SK-N-SH treated with all-trans-retinoic acid at 6 μM for 48 hours (cell line): Measurements from ENCODE around the gene DTX4.

ENCODE experiments used
- ISL1 ChIP-seq: fragments of 250-450 bp; sonication (Bioruptor Pico); IDR thresholded peaks from 2 replicates; pipeline ENCODE4 v2.1.2; 2022; ENCODE audit warnings: mild to moderate bottlenecking, moderate library complexity
- PPARA ChIP-seq: fragments of 250-450 bp; sonication (Bioruptor Pico); IDR thresholded peaks from 2 replicates; pipeline ENCODE4 v1.5.0; 2020; ENCODE audit warnings: mild to moderate bottlenecking, borderline replicate concordance
- RARB ChIP-seq: fragments of 250-450 bp; sonication (Bioruptor Pico); IDR thresholded peaks from 2 replicates; pipeline ENCODE4 v1.8.0; 2021; ENCODE audit warnings: mild to moderate bottlenecking, moderate library complexity
- TCF4 ChIP-seq: fragments of 250-450 bp; sonication (Bioruptor Pico); IDR thresholded peaks from 2 replicates; pipeline ENCODE4 v1.8.0; 2021; ENCODE audit warnings: mild to moderate bottlenecking, moderate library complexity, borderline replicate concordance
- TOX ChIP-seq: fragments of 250-450 bp; sonication (Bioruptor Pico); IDR thresholded peaks from 2 replicates; pipeline ENCODE4 v1.8.0; 2021; ENCODE audit warnings: mild to moderate bottlenecking, moderate library complexity, borderline replicate concordance
- ZC3H10 ChIP-seq: fragments of 250-450 bp; sonication (Bioruptor Pico); IDR thresholded peaks from 2 replicates; pipeline ENCODE4 v1.5.1; 2021; ENCODE audit warnings: mild to moderate bottlenecking, moderate library complexity
- ZFP3 ChIP-seq: fragments of 250-450 bp; sonication (Bioruptor Pico); IDR thresholded peaks from 2 replicates; pipeline ENCODE4 v1.5.0; 2020; ENCODE audit warnings: mild to moderate bottlenecking, moderate library complexity
- ZFP30 ChIP-seq: fragments of 450-650 bp; formaldehyde crosslinking; IDR thresholded peaks from 2 replicates; pipeline ENCODE4 v1.5.0; 2022; ENCODE audit warnings: mild to moderate bottlenecking, moderate library complexity
- ZNF70 ChIP-seq: fragments of 450-650 bp; formaldehyde crosslinking; IDR thresholded peaks from 2 replicates; pipeline ENCODE4 v1.5.0; 2020; ENCODE audit warnings: mild to moderate bottlenecking, moderate library complexity
- ZNF8 ChIP-seq: fragments of 450-650 bp; formaldehyde crosslinking; IDR thresholded peaks from 2 replicates; pipeline ENCODE4 v1.5.0; 2020; ENCODE audit warnings: mild to moderate bottlenecking, moderate library complexity
- TF ChIP-seq, protein P1 (sequence below): fragments of 250-450 bp; sonication (Bioruptor Pico); IDR thresholded peaks from 2 replicates; pipeline ENCODE4 v1.8.0; 2021; ENCODE audit warnings: low read depth, mild to moderate bottlenecking, moderate library complexity, borderline replicate concordance
- TF ChIP-seq, protein P2 (sequence below): fragments of 250-450 bp; sonication (Bioruptor Pico); IDR thresholded peaks from 2 replicates; pipeline ENCODE4 v1.8.0; 2020; ENCODE audit warnings: mild to moderate bottlenecking, moderate library complexity, borderline replicate concordance
- TF ChIP-seq, protein P3 (sequence below): fragments of 250-450 bp; sonication (Bioruptor Pico); IDR thresholded peaks from 2 replicates; pipeline ENCODE4 v1.5.1; 2021; ENCODE audit warnings: mild to moderate bottlenecking, moderate library complexity
- TF ChIP-seq, protein P4 (sequence below): fragments of 250-450 bp; sonication (Bioruptor Pico); IDR thresholded peaks from 2 replicates; pipeline ENCODE4 v1.5.1; 2020; ENCODE audit warnings: low read depth, mild to moderate bottlenecking, moderate library complexity

DNA sequence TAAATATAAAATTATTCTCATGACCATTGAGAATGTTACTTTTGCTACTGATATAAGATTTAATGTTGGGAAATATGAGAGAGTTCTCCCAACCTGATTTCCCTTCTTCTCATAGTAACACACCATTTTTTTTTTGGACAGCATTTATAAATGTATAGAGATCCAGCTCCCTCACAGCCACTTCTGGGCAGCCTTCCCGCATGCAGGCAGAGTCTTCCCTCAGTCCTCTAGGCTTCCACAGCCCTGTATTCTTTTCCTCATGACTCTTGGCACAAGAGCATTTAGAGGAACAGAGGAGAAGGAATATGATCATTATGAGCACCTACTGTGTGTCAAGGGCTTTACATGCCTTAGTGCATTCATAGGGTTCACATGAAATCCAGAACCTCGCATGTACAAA is 9.0 kb downstream of the DTX4 start:
- no peak for TF ChIP-seq ZC3H10 (CRISPR knock-in tag)
- TF ChIP-seq, protein P1, sequence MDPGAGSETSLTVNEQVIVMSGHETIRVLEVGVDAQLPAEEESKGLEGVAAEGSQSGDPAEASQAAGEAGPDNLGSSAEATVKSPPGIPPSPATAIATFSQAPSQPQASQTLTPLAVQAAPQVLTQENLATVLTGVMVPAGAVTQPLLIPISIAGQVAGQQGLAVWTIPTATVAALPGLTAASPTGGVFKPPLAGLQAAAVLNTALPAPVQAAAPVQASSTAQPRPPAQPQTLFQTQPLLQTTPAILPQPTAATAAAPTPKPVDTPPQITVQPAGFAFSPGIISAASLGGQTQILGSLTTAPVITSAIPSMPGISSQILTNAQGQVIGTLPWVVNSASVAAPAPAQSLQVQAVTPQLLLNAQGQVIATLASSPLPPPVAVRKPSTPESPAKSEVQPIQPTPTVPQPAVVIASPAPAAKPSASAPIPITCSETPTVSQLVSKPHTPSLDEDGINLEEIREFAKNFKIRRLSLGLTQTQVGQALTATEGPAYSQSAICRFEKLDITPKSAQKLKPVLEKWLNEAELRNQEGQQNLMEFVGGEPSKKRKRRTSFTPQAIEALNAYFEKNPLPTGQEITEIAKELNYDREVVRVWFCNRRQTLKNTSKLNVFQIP = no peak
- no peak for TF ChIP-seq ZNF70
- TF ChIP-seq RARB = no peak
- TF ChIP-seq, protein P2, sequence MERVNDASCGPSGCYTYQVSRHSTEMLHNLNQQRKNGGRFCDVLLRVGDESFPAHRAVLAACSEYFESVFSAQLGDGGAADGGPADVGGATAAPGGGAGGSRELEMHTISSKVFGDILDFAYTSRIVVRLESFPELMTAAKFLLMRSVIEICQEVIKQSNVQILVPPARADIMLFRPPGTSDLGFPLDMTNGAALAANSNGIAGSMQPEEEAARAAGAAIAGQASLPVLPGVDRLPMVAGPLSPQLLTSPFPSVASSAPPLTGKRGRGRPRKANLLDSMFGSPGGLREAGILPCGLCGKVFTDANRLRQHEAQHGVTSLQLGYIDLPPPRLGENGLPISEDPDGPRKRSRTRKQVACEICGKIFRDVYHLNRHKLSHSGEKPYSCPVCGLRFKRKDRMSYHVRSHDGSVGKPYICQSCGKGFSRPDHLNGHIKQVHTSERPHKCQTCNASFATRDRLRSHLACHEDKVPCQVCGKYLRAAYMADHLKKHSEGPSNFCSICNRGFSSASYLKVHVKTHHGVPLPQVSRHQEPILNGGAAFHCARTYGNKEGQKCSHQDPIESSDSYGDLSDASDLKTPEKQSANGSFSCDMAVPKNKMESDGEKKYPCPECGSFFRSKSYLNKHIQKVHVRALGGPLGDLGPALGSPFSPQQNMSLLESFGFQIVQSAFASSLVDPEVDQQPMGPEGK (CRISPR knock-in tag) = no peak
- TF ChIP-seq PPARA (CRISPR knock-in tag) = no peak
- TF ChIP-seq, protein P3, sequence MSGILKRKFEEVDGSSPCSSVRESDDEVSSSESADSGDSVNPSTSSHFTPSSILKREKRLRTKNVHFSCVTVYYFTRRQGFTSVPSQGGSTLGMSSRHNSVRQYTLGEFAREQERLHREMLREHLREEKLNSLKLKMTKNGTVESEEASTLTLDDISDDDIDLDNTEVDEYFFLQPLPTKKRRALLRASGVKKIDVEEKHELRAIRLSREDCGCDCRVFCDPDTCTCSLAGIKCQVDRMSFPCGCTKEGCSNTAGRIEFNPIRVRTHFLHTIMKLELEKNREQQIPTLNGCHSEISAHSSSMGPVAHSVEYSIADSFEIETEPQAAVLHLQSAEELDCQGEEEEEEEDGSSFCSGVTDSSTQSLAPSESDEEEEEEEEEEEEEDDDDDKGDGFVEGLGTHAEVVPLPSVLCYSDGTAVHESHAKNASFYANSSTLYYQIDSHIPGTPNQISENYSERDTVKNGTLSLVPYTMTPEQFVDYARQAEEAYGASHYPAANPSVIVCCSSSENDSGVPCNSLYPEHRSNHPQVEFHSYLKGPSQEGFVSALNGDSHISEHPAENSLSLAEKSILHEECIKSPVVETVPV (CRISPR knock-in tag) = no peak
- TF ChIP-seq, protein P4, sequence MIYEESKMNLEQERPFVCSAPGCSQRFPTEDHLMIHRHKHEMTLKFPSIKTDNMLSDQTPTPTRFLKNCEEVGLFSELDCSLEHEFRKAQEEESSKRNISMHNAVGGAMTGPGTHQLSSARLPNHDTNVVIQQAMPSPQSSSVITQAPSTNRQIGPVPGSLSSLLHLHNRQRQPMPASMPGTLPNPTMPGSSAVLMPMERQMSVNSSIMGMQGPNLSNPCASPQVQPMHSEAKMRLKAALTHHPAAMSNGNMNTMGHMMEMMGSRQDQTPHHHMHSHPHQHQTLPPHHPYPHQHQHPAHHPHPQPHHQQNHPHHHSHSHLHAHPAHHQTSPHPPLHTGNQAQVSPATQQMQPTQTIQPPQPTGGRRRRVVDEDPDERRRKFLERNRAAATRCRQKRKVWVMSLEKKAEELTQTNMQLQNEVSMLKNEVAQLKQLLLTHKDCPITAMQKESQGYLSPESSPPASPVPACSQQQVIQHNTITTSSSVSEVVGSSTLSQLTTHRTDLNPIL (CRISPR knock-in tag) = no peak
- no peak for TF ChIP-seq ZFP3 (CRISPR knock-in tag)
- no peak for TF ChIP-seq TCF4 (CRISPR knock-in tag)
- TF ChIP-seq ISL1 (CRISPR knock-in tag) = no peak
- no peak for TF ChIP-seq ZNF8 (CRISPR knock-in tag)
- no peak for TF ChIP-seq TOX (CRISPR knock-in tag)
- no peak for TF ChIP-seq ZFP30
